Measurements from ENCODE around the gene GALNT12. TPM values are rescaled to one million over a fixed set of nuclear protein-coding genes. Genes with fewer than 3 reads are reported as not detected.

The GALNT12 gene
- total RNA-seq, 1 experiment from 2014 or later, result 52.9 TPM

GRCh38 chr9:98823666-98824334 lies 16.3 kb downstream of the GALNT12 start:
- Histone ChIP-seq H3K9me2 (ENCODE audit: insufficient read depth) (no peaks in the 10 kb centered on the region), H3F3A (ENCODE audit: insufficient read depth, low read depth) (no peaks in the 10 kb centered on the region)
- CTCF ChIA-PET, result no interaction called here

DNA sequence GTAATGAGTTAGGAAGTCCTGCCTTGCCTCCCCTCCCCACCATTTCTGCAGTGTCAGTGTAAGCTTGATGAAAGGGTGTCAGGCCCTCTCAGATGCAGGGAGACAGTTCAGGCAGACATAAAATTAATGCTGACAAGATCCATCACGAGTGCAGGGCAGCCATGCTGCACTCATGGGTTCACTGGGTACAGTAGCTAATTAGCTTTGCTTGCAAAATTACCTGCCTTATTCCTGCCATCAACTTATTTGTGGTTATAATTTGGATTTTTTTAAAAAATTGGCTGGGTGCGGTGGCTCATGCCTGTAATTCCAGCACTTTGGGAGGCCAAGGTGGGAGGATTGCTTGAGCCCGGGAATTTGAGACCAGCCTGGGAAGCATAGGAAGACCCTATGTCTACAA lies 17.9 kb downstream of the GALNT12 start:
- no peaks in the 10 kb centered on the region for H3K9me3 ChIP-seq (ENCODE audit: insufficient read depth, low read depth)
- no peaks in the 10 kb centered on the region for H3K4me1 ChIP-seq (replicated peaks; ENCODE audit: insufficient read depth)
- H3K4me2 ChIP-seq, result no peak overlapping the region
- no peak overlapping the region for H2AFZ ChIP-seq
- intact Hi-C loops (cut with micrococcal nuclease; ENCODE audit: unreplicated experiment), result no loop called here
- no peak for DNase-seq
- H3F3A ChIP-seq (ENCODE audit: insufficient read depth, low read depth), result no peaks in the 10 kb centered on the region
- peaks cover 9% of the 10 kb centered on the region; the same call in 1 of the 2 replicates for H3K36me3 ChIP-seq (ENCODE audit: low read depth)
- no peak overlapping the region for H3K4me3 ChIP-seq
- no peaks in the 10 kb centered on the region for H4K20me1 ChIP-seq (ENCODE audit: insufficient read depth)
- no peak overlapping the region for H3K27ac ChIP-seq
- no TSS peak for BruUV-seq (replicated peaks)
- no peaks in the 10 kb centered on the region for H3K79me2 ChIP-seq (ENCODE audit: low read depth)
- H3K27me3 ChIP-seq (ENCODE audit: insufficient read depth, low read depth), result no peaks in the 10 kb centered on the region
- TF ChIP-seq CTCF (conservative IDR thresholded peaks at IDR 0.05), result no peak
- no peak for TF ChIP-seq EZH2 (IDR thresholded peaks at IDR 0.05; ENCODE audit: low read depth)
- ChIA-PET CTCF (no interaction called here), POLR2A (ENCODE audit: unreplicated experiment) (no interaction called here)
- no peaks in the 10 kb centered on the region for H3K9me2 ChIP-seq (ENCODE audit: insufficient read depth)

More at GRCh38 chr9:98823666-98824334, 16.3 kb downstream of the GALNT12 start:
- no peak overlapping the region for H3K4me2 ChIP-seq
- no peaks in the 10 kb centered on the region for H3K79me2 ChIP-seq (ENCODE audit: low read depth)
- BruUV-seq (replicated peaks), result no TSS peak
- H2AFZ ChIP-seq, result no peak overlapping the region
- peaks cover 9% of the 10 kb centered on the region; the same call in 1 of the 2 replicates for H3K36me3 ChIP-seq (ENCODE audit: low read depth)
- no peaks in the 10 kb centered on the region for H3K9me3 ChIP-seq (ENCODE audit: insufficient read depth, low read depth)
- DNase-seq, result no peak
- no peaks in the 10 kb centered on the region for H3K4me1 ChIP-seq (replicated peaks; ENCODE audit: insufficient read depth)
- POLR2A ChIA-PET (ENCODE audit: unreplicated experiment), result interaction anchor here (0.7 kb wide), 1 partner anchor 344 kb away, joined by 7 read pairs; no protein-coding TSS in a partner anchor
- intact Hi-C loops (cut with micrococcal nuclease; ENCODE audit: unreplicated experiment), result no loop called here
- H3K27ac ChIP-seq, result no peak overlapping the region
- no peak overlapping the region for H3K4me3 ChIP-seq
- TF ChIP-seq EZH2 (IDR thresholded peaks at IDR 0.05; ENCODE audit: low read depth) (no peak), CTCF (conservative IDR thresholded peaks at IDR 0.05) (no peak)
- H3K27me3 ChIP-seq (ENCODE audit: insufficient read depth, low read depth), result no peaks in the 10 kb centered on the region
- H4K20me1 ChIP-seq (ENCODE audit: insufficient read depth), result no peaks in the 10 kb centered on the region

GRCh38 chr9:98826716-98827115 lies 19.2 kb downstream of the GALNT12 start:
- no peaks in the 10 kb centered on the region for H3F3A ChIP-seq (ENCODE audit: insufficient read depth, low read depth)
- H3K27me3 ChIP-seq (ENCODE audit: insufficient read depth, low read depth), result no peaks in the 10 kb centered on the region
- H3K4me3 ChIP-seq, result no peak overlapping the region
- H3K27ac ChIP-seq, result no peak overlapping the region
- DNase-seq, result no peak
- H2AFZ ChIP-seq, result no peak overlapping the region
- peaks cover 9% of the 10 kb centered on the region; the same call in 1 of the 2 replicates for H3K36me3 ChIP-seq (ENCODE audit: low read depth)
- BruUV-seq (replicated peaks), result no TSS peak
- intact Hi-C loops (cut with micrococcal nuclease; ENCODE audit: unreplicated experiment), result no loop called here
- H3K79me2 ChIP-seq (ENCODE audit: low read depth), result no peaks in the 10 kb centered on the region
- no peaks in the 10 kb centered on the region for H4K20me1 ChIP-seq (ENCODE audit: insufficient read depth)
- no peak for TF ChIP-seq CTCF (conservative IDR thresholded peaks at IDR 0.05)
- TF ChIP-seq EZH2 (IDR thresholded peaks at IDR 0.05; ENCODE audit: low read depth), result no peak
- no peak overlapping the region for H3K4me2 ChIP-seq
- no peaks in the 10 kb centered on the region for H3K9me2 ChIP-seq (ENCODE audit: insufficient read depth)
- no peaks in the 10 kb centered on the region for H3K4me1 ChIP-seq (replicated peaks; ENCODE audit: insufficient read depth)
- no peaks in the 10 kb centered on the region for H3K9me3 ChIP-seq (ENCODE audit: insufficient read depth, low read depth)
- ChIA-PET POLR2A (ENCODE audit: unreplicated experiment) (no interaction called here), CTCF (no interaction called here)

All from PC-9 (cell line).